ENCODE data around the gene CYP2B6.
"Not testable (repeated sequence)": the region's sequence is repeated elsewhere in the genome, so short reads cannot be mapped to it uniquely, and the experiment has no call there.

The CYP2B6 gene

GRCh38 chr19:41027273-41027967 is 36.3 kb downstream of the CYP2B6 start:
- no peak for DNase-seq (ENCODE audit: low read depth)
- H3K4me3 ChIP-seq (ENCODE audit: low read depth, low read length): no peak overlapping the region

- H3K4me3 ChIP-seq (ENCODE audit: low read depth, low read length): no peak overlapping the region
- DNase-seq (ENCODE audit: low read depth): no peak
Observed at GRCh38 chr19:41029524-41030432, 38.7 kb downstream of the CYP2B6 start.

GRCh38 chr19:41030651-41031050 is 39.6 kb downstream of the CYP2B6 start:
- DNase-seq (ENCODE audit: low read depth): no peak
- H3K4me3 ChIP-seq (ENCODE audit: low read depth, low read length): no peak overlapping the region

- no peak for DNase-seq (ENCODE audit: low read depth)
- H3K4me3 ChIP-seq (ENCODE audit: low read depth, low read length): no peak overlapping the region
Observed at GRCh38 chr19:41031916-41032315, 40.8 kb downstream of the CYP2B6 start.

GRCh38 chr19:41033324-41033723 is 42.2 kb downstream of the CYP2B6 start:
- DNase-seq (ENCODE audit: low read depth); H3K4me3 ChIP-seq (ENCODE audit: low read depth, low read length): not testable (repeated sequence)

GRCh38 chr19:41039806-41040205 is 48.7 kb downstream of the CYP2B6 start:
- H3K4me3 ChIP-seq (ENCODE audit: low read depth, low read length): no peak overlapping the region
- DNase-seq (ENCODE audit: low read depth): no peak

- DNase-seq (ENCODE audit: low read depth): not testable (repeated sequence)
Observed at GRCh38 chr19:41045095-41045494, 54.0 kb downstream of the CYP2B6 start.

GRCh38 chr19:41050426-41050825 is 59.3 kb downstream of the CYP2B6 start:
- H3K4me3 ChIP-seq (ENCODE audit: low read depth, low read length): no peak overlapping the region
- no peak for DNase-seq (ENCODE audit: low read depth)

More at GRCh38 chr19:41045095-41045494, 54.0 kb downstream of the CYP2B6 start:
- not testable (repeated sequence) for H3K4me3 ChIP-seq (ENCODE audit: low read depth, low read length)

- not testable (repeated sequence) for H3K4me3 ChIP-seq (ENCODE audit: low read depth, low read length); DNase-seq (ENCODE audit: low read depth)
Observed at GRCh38 chr19:41052162-41052561, 61.1 kb downstream of the CYP2B6 start.

GRCh38 chr19:41053331-41053730 is 62.2 kb downstream of the CYP2B6 start:
- DNase-seq (ENCODE audit: low read depth); H3K4me3 ChIP-seq (ENCODE audit: low read depth, low read length): not testable (repeated sequence)

- H3K4me3 ChIP-seq (ENCODE audit: low read depth, low read length): no peak overlapping the region
- no peak for DNase-seq (ENCODE audit: low read depth)
Observed at GRCh38 chr19:41064974-41065569, 74.0 kb downstream of the CYP2B6 start.
